Gastrocnemius medialis (tissue), 4 donors: ENCODE measurements around the gene PTPN23. TPM values are rescaled to one million over a fixed set of nuclear protein-coding genes. Genes with fewer than 3 reads are reported as not detected.

Source experiments
- ATAC-seq, 2 donors: fragments of 150-250 bp; one replicate each; pipeline ENCODE4 v1.9.1; 2016
- DNase-seq, 2 donors: peaks; one replicate each; pipeline ENCODE4 v3.0.0-alpha.2; 2019
- H3K27ac ChIP-seq, 4 donors: fragments of 200-600 bp; sonication (generic); 1 replicate in 1 of 4; 2 replicates in 3 of 4; pipeline ENCODE4 v1.5.1; 2016 to 2018; ENCODE audit warnings: mild to moderate bottlenecking in 2 of 4, moderate library complexity in 1 of 4
- H3K27me3 ChIP-seq, 3 donors: fragments of 200-600 bp; sonication (generic) in 2 of 3; 1 replicate in 1 of 3; 2 replicates in 2 of 3; pipeline versions ENCODE4 v1.5.1 to v1.6.0; 2016 to 2019; ENCODE audit warnings: mild to moderate bottlenecking in 1 of 3, moderate library complexity in 1 of 3
- H3K36me3 ChIP-seq, 2 donors: fragments of 200-600 bp; sonication (generic) in 1 of 2; one replicate each; pipeline ENCODE4 v1.5.1; 2017 to 2018
- H3K4me1 ChIP-seq, 2 donors: fragments of 200-600 bp; sonication (generic) in 1 of 2; one replicate each; pipeline ENCODE4 v1.5.1; 2016 to 2017; ENCODE audit warnings: mild to moderate bottlenecking in 2 of 2
- H3K4me3 ChIP-seq, 4 donors: fragments of 200-600 bp; sonication (generic) in 3 of 4; 1 replicate in 1 of 4; 2 replicates in 3 of 4; pipeline ENCODE4 v1.5.1; 2016 to 2019; ENCODE audit warnings: mild to moderate bottlenecking in 2 of 4
- H3K9me3 ChIP-seq, 3 donors: fragments of 200-600 bp; sonication (generic) in 2 of 3; 1 replicate in 1 of 3; 2 replicates in 2 of 3; pipeline ENCODE4 v1.5.1; 2016 to 2019
- CTCF ChIP-seq, 5 experiments: fragments of 450-650 bp in 3 of 5; fragments of 200-600 bp in 2 of 5; sonication (generic) in 2 of 5; IDR thresholded peaks in 4 of 5; conservative IDR thresholded peaks in 1 of 5; 1 replicate in 4 of 5; 2 replicates in 1 of 5; pipeline ENCODE4 v1.5.1; 2016 to 2019; ENCODE audit warnings: antibody characterized with exemption in 5 of 5, mild to moderate bottlenecking in 3 of 5, moderate library complexity in 3 of 5
- POLR2A ChIP-seq, 2 donors: fragments of 450-650 bp; IDR thresholded peaks; one replicate each; pipeline ENCODE4 v1.6.1; 2017; ENCODE audit warnings: antibody characterized with exemption in 2 of 2, mild to moderate bottlenecking in 2 of 2, moderate library complexity in 2 of 2
- in situ Hi-C, 4 donors: fragments of 200-750 bp; cut with MboI; loops; one replicate each; pipeline versions ENCODE4 v1.15.0 to v1.8.0; 2017; ENCODE audit warnings: low sequenced_read_pairs in 4 of 4
- intact Hi-C: fragments of 100-400 bp; cut with DNase I; formaldehyde crosslinking; loops from one replicate; pipeline ENCODE4 v1.15.1; 2023; ENCODE audit warnings: low total_unique reads
- total RNA-seq, 4 donors: library from RNA; depleted of rRNA; stranded (reverse); fragments of >200 nt; gene quantifications; one replicate each; pipeline versions ENCODE4 v1.1.0 to v1.2.3, GENCODE V29; 2016

Gene PTPN23
- total RNA-seq, 4 donors from 2014 or later, result 10.5 to 37.3 (median 23.7) TPM

- intact Hi-C loops, result no loop called here
- peaks cover 39 to 46% of the 10 kb centered on the region in 2 donors for H3K4me1 ChIP-seq
- ATAC-seq, result no peak
Measured at GRCh38 chr3:47385796-47386195, 5.0 kb downstream of the PTPN23 start.

GRCh38 chr3:47392933-47393332 is 12.1 kb downstream of the PTPN23 start:
- no peaks in the 10 kb centered on the region for H3K27me3 ChIP-seq
- ATAC-seq, result no peak
- no peak for DNase-seq
- no peak overlapping the region for H3K27ac ChIP-seq
- intact Hi-C loops (no loop called here), in situ Hi-C loops (no loop called here)
- H3K9me3 ChIP-seq, result no peaks in the 10 kb centered on the region
- TF ChIP-seq POLR2A (IDR thresholded peaks at IDR 0.05) (no peak), CTCF (IDR thresholded peaks at IDR 0.05 in 4 of 5, conservative IDR thresholded peaks at IDR 0.05 in 1 of 5) (no peak)
- H3K36me3 ChIP-seq, result peaks cover 0 to 20% of the 10 kb centered on the region in 2 donors
- H3K4me3 ChIP-seq, result no peak overlapping the region
- H3K4me1 ChIP-seq, result peaks cover 34 to 36% of the 10 kb centered on the region in 2 donors

More at GRCh38 chr3:47385796-47386195, 5.0 kb downstream of the PTPN23 start:
- Histone ChIP-seq H3K36me3 (peaks cover 0 to 5% of the 10 kb centered on the region in 2 donors), H3K9me3 (no peaks in the 10 kb centered on the region), H3K27ac (peak overlapping the region in 1 of 4 donors; percentile 29), H3K4me3 (no peak overlapping the region), H3K27me3 (no peaks in the 10 kb centered on the region)
- in situ Hi-C loops, result no loop called here
- no peak for DNase-seq
- no peak for TF ChIP-seq POLR2A (IDR thresholded peaks at IDR 0.05)
- TF ChIP-seq CTCF (IDR thresholded peaks at IDR 0.05 in 4 of 5, conservative IDR thresholded peaks at IDR 0.05 in 1 of 5), result no peak

- no peaks in the 10 kb centered on the region for H3K27me3 ChIP-seq
- no peaks in the 10 kb centered on the region for H3K9me3 ChIP-seq
- peaks cover 0 to 27% of the 10 kb centered on the region in 2 donors for H3K36me3 ChIP-seq
- H3K27ac ChIP-seq, result peak overlapping the region; percentile 32 to 78 (median 73)
- in situ Hi-C loops (no loop called here), intact Hi-C loops (no loop called here)
- peaks cover 34 to 36% of the 10 kb centered on the region in 2 donors for H3K4me1 ChIP-seq
- H3K4me3 ChIP-seq, result no peak overlapping the region
- TF ChIP-seq POLR2A (IDR thresholded peaks at IDR 0.05), result no peak
- peak in 1 of 5 experiments; percentile 12 for TF ChIP-seq CTCF (IDR thresholded peaks at IDR 0.05 in 4 of 5, conservative IDR thresholded peaks at IDR 0.05 in 1 of 5)
- DNase-seq (peak in 1 of 2 donors; percentile 53), ATAC-seq (peak in 1 of 2 donors; percentile 76)
Measured at GRCh38 chr3:47394140-47394870, 13.5 kb downstream of the PTPN23 start.

GRCh38 chr3:47394881-47395280 is 14.1 kb downstream of the PTPN23 start:
- in situ Hi-C loops, result no loop called here
- peak overlapping the region; percentile 32 to 78 (median 73) for H3K27ac ChIP-seq
- H3K9me3 ChIP-seq, result no peaks in the 10 kb centered on the region
- DNase-seq, result no peak
- intact Hi-C loops, result no loop called here
- peak in 1 of 2 donors; percentile 68 for ATAC-seq
- H3K4me3 ChIP-seq, result no peak overlapping the region
- no peak for TF ChIP-seq CTCF (IDR thresholded peaks at IDR 0.05 in 4 of 5, conservative IDR thresholded peaks at IDR 0.05 in 1 of 5)
- peaks cover 34 to 36% of the 10 kb centered on the region in 2 donors for H3K4me1 ChIP-seq
- H3K36me3 ChIP-seq, result peaks cover 0 to 30% of the 10 kb centered on the region in 2 donors
- no peaks in the 10 kb centered on the region for H3K27me3 ChIP-seq
